ENCODE measurements around the gene ACADS.

DNA sequence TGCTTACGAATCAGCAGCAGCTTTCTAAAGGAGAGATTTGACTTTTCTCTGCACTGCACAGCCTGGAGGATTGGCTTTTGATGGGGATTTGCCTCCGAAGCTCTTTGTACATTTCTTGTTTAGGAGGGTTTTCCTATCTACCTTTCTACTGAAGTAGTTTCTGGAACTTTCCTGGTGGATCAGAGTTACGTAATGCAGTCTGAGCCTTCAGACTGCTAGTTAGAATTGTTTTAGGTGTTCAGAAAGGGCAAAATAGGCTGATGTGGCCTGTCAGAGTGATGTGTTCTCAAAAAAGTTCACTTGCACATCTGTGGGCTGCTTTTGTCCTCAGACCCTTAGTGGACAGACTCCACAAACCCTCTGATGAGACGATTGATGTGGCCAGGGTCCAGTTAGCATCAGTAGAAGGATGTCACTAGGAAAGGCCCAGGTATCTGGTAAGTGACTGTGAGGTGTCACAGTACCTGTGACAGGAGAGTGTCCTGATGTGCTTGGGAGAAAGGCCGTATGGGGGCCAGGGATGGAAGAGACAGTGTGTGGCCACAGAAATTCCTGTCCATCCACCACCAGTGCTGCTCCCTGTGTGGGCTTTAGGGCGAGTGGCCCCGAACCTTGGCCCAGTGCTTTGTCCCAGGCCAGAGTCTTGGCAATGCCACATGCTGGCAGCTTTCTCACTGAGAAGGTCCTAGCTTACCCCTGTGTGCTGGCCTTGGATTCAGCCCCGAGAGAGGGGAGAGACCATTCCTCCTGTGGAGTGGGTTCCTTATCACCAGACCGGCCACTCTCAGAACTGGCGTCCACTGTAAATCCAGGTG is 4.4 kb upstream of the ACADS start:
- TF ChIP-seq CTCF (tag by site-specific recombination; IDR thresholded peaks at IDR 0.05) (no peak), ZBTB7A (tag by site-specific recombination; IDR thresholded peaks at IDR 0.05; ENCODE audit: low read depth) (no peak), PRDM1 (tag by site-specific recombination; IDR thresholded peaks at IDR 0.05) (no peak), ZNF274 (IDR thresholded peaks at IDR 0.05; ENCODE audit: low read length) (no peak), ZNF274 (tag by site-specific recombination; IDR thresholded peaks at IDR 0.05; ENCODE audit: borderline replicate concordance) (no peak), YY1 (tag by site-specific recombination; IDR thresholded peaks at IDR 0.05) (no peak), REST (tag by site-specific recombination; IDR thresholded peaks at IDR 0.05) (no peak), ZNF223 (tag by site-specific recombination; IDR thresholded peaks at IDR 0.05) (no peak), ZNF501 (tag by site-specific recombination; IDR thresholded peaks at IDR 0.05) (no peak), ZNF354C (tag by site-specific recombination; IDR thresholded peaks at IDR 0.05; ENCODE audit: borderline replicate concordance, low read depth) (no peak), HOXD13 (CRISPR knock-in tag; IDR thresholded peaks at IDR 0.05; ENCODE audit: borderline replicate concordance) (no peak), BCL11A (tag by site-specific recombination; IDR thresholded peaks at IDR 0.05; ENCODE audit: low read depth) (no peak)
- TF ChIP-seq, protein P1, sequence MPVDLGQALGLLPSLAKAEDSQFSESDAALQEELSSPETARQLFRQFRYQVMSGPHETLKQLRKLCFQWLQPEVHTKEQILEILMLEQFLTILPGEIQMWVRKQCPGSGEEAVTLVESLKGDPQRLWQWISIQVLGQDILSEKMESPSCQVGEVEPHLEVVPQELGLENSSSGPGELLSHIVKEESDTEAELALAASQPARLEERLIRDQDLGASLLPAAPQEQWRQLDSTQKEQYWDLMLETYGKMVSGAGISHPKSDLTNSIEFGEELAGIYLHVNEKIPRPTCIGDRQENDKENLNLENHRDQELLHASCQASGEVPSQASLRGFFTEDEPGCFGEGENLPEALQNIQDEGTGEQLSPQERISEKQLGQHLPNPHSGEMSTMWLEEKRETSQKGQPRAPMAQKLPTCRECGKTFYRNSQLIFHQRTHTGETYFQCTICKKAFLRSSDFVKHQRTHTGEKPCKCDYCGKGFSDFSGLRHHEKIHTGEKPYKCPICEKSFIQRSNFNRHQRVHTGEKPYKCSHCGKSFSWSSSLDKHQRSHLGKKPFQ (tag by site-specific recombination; IDR thresholded peaks at IDR 0.05), result no peak

All from HEK293 (cell line).